Stimulated activated CD8-positive, alpha-beta memory T cell treated with anti-CD3 and anti-CD28 coated beads, Interleukin-12 subunit alpha, Interleukin-12 subunit beta, amount 100 ng/mL, for 4 hours (primary cell): Measurements from ENCODE around the gene NCKAP1.
"Not testable (repeated sequence)": the region's sequence is repeated elsewhere in the genome, so short reads cannot be mapped to it uniquely, and the experiment has no call there.

Experiments used
- DNase-seq: peaks from one replicate; pipeline ENCODE4 v3.0.0-alpha.2; 2020; ENCODE audit warnings: low read depth

Gene NCKAP1

GRCh38 chr2:182912518-182912915, 125.7 kb downstream of the NCKAP1 start:
- DNase-seq: no peak

- DNase-seq: no peak
These were observed 126.3 kb downstream of the NCKAP1 start for GRCh38 chr2:182911813-182912517.

DNA sequence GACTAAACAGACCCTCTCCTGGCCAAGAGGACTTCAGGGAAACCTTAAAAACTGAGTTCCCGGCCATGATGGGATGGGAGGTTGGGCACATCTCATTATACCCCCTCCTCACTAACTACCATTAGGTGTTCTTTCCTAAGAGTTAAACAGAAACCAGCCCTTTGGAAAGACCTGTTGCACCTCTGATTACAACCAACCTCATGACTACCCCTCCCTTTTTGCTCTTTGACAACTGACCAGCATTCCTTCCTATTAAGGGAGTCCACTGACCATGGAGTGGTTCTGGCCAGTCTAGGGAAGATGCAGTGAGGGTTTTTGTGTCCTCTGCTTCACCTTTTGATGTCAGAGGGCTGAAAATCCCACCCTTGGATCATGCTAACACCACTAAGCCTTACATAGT, 127.3 kb downstream of the NCKAP1 start:
- DNase-seq: no peak

DNA sequence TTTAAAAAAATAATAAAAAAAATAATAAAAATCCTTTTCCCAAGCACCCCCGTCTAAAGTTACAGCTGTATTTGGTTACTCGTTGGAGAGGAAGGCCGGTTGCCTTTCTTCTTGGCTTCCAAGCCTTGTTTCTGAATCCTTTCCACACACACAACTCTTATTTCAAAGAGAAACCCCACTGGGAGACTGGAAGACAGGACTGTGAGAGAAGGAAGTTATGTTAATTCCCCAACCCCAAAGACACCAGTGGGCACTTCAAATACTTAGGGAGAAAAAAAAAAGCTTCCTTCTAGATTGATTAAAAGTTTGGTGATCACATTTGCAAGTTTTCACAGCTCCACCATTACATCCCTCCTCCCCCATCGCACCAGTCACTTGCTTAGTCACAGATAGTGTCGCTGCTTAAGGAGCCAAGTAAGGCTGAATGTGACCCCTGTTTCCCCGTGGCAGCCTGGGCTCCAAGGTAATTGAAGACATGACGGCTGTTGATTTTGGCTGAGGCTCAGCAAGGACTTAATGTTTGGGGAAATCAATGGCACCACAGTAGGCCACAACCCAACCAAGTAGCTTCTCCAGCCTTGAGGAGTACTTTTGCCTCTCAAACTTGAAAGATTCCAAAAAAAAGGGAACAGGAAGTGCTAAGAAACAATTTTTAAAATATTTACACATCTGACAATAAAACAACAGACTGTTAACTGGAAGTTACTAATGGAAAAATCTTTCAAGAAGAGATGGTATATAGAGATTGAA, 131.0 kb downstream of the NCKAP1 start:
- no peak for DNase-seq

GRCh38 chr2:182906454-182906853, 131.8 kb downstream of the NCKAP1 start:
- DNase-seq: no peak

DNA sequence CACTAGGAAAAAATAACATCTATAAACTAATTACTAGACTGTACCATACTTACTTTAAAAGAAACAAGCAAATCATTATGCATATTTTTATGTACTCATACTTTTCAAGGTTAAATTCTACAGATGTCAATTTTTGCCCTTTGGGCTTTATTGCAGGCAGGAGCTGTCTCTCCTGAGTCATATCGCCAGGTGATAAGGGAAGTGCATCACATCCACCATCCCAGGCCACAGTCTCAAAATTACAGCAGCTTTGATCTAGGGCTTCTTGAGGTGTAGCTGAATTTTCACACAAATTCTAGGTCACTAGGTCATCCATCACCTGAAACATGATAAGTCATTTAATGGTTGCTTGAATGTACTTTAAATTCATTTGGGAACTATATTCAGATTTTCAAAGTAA, 133.4 kb downstream of the NCKAP1 start:
- DNase-seq: no peak

DNA sequence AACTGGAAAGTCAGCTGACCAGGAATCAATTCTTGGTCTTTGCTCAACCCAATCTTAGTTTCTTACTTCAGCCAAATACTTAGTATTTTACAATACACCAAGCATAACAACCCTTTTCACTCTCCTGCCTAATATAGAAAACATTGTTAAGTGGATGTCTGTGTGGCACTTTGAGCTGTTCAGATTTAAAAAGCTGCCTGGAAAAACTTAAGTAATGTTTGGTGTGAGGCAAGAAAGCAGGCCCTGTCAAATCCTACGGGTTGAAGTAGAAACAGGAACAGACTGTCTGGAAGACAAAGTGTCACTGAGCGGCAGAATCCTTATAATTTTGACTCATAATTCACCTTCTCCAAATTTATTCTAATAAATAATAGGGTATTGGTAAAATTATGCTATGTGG, 134.7 kb downstream of the NCKAP1 start:
- no peak for DNase-seq

- DNase-seq: no peak
These were observed 136.5 kb downstream of the NCKAP1 start for GRCh38 chr2:182901748-182902147.

DNA sequence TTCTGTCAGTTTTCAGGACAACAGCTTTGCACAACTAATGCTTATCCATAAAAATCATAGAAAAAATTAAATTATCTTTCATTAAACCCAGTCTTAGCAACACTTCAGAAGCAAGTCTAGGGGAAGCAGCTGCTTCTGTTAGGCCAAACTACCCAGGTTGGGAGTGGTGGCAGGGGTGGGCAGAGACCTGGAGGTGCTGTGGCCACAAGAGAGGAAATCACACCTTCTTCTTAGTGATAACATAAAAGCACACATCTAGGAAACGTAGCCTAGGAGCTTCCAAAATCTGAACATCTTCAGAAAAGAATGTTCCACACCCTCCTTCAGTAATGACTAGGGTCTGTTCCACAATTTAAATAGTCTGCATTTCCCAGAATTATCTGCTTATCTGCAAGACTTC, 139.5 kb downstream of the NCKAP1 start:
- no peak for DNase-seq

GRCh38 chr2:182897137-182897536, 141.1 kb downstream of the NCKAP1 start:
- DNase-seq: no peak

- DNase-seq: no peak
These were observed 142.5 kb downstream of the NCKAP1 start for GRCh38 chr2:182895798-182896197.

- DNase-seq: no peak
These were observed 143.1 kb downstream of the NCKAP1 start for GRCh38 chr2:182895169-182895568.

GRCh38 chr2:182894174-182894573, 144.1 kb downstream of the NCKAP1 start:
- DNase-seq: no peak

GRCh38 chr2:182893666-182894065, 144.6 kb downstream of the NCKAP1 start:
- no peak for DNase-seq

- DNase-seq: not testable (repeated sequence)
These were observed 145.2 kb downstream of the NCKAP1 start for GRCh38 chr2:182893035-182893434.

DNA sequence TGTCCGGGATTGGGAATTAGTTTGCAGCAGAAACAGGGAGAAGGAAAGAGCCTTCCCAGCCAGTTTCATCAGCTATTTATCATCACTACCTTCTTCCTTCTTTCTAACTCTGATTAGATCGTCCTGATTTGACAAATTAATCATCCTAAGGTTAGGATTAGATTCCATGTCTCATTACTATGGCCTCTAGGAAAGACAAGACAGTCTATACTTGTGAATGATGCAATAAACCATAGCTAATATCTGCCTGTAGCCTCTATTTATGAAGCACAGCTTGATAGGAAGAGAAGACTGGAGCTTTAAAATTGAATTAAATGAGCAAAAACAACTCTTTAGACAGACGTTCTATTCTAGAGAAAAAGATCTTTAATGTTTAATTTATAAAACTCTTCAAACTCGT, 146.6 kb downstream of the NCKAP1 start:
- no peak for DNase-seq

DNA sequence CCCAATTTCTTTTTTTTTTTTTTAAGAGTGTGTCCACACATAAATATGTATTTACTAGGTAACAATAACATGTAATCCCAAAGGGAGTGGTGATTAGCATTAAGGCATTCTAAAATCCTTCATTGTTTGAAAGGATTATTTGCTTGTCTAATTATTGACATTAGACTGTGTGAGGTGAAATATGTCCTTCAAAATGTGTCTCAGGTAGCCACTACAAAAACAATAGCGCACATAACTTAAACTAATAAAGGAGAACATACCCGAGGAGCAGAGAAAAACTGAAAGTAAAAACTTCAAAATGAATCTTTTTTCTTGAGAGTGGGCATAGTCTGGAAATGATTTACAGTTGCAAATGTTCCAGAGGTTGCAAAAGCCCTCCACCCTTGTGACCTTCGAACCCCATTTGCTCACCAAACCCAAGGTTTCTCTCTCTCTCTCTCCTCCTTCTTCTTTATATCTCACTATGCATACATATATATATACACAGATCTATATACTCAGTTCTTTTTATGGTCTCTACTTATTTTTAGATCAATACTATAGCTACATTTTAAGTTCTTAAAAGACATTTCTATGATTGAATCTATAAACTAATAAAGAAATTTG, 147.4 kb downstream of the NCKAP1 start:
- no peak for DNase-seq

DNA sequence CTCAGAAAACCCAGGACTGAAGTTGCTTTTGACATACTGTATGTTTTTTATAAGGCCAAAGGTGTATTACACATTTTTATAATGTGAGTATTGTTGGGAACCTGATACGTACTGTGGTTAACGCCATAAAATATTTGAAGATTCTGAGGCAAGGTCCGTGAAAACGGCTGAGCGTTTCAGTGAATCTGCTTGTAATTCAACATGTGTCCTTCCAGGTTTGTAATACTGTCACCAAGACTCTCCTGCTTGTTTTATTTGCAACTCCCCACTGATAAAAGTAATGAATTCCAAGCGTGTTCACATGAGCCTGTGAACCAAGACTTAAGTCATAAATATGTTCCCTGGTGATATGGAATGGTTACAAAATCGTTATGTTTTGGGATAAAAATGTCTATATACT, 148.0 kb downstream of the NCKAP1 start:
- no peak for DNase-seq

GRCh38 chr2:182887753-182888415, 150.4 kb downstream of the NCKAP1 start:
- no peak for DNase-seq

- no peak for DNase-seq
These were observed 151.2 kb downstream of the NCKAP1 start for GRCh38 chr2:182887093-182887492.

DNA sequence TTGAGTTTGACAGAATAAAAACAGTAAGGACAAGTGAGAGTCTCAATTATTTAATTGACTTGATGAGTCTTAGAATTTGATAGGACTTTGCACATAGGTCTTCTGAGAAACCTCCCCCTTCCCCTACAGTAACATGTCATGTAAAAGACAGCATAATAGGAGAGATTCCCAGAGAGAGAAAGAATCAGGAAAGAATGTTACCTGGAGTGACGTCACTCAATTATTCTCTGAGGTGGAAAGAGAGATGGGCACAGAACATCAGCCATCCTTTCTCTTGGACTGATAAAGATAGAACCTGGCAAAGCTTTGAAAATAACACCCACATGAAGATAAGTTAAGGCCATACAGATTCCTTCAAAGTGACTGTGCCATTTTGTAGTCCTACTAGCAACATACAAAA, 152.5 kb downstream of the NCKAP1 start:
- no peak for DNase-seq

GRCh38 chr2:182883451-182883850, 154.8 kb downstream of the NCKAP1 start:
- DNase-seq: no peak

DNA sequence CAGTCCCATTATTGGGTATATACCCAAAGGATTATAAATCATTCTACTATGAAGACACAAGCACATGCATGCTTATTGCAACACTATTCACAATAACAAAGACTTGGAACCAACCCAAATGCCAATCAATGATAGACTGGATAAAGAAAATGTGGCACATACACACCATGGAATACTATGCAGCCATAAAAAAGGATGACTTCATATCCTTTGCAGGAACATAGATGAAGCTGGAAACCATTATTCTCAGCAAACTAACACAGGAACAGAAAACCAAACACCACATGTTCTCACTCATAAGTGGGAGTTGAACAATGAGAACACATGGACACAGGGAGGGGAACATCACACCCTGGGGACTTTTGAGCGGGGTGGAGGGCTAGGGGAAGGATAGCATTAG, 158.2 kb downstream of the NCKAP1 start:
- DNase-seq: not testable (repeated sequence)
